Endothelial cell of umbilical vein (primary cell): ENCODE data around the gene PON2. TPM values are rescaled to one million over a fixed set of nuclear protein-coding genes. Genes with fewer than 3 reads are reported as not detected.

Experiments used
- BruUV-seq: library from RNA; stranded (reverse); fragments of 400-500 nt; replicated peaks from 2 replicates; lab custom pipeline; 2021; lab: Mats Ljungman, UMichigan
- CTCF ChIA-PET: fragments of 300-600, 350-600 bp; sonication (Branson Sonifier 250); formaldehyde crosslinking; loops from one replicate; lab custom pipeline; 2021; ENCODE audit warnings: antibody characterized with exemption, inconsistent platforms; lab: Charles Lee
- POLR2A ChIA-PET: fragments of 300-600, 350-600 bp; sonication (Branson Sonifier 250); formaldehyde crosslinking; loops from one replicate; lab custom pipeline; 2021; ENCODE audit warnings: antibody characterized with exemption, inconsistent platforms; lab: Charles Lee
- DNase-seq: peaks from one replicate; pipeline ENCODE4 v3.0.0-alpha.2; 2011; ENCODE audit warnings: low read depth, low spot score
- FAIRE-seq: peaks from 2 replicates; lab custom pipeline; 2011; peaks lifted over from hg19 to GRCh38; lab: Jason Lieb, UNC
- H2AFZ ChIP-seq: 2 replicates; pipeline ENCODE4 v1.6.0; 2012; ENCODE audit warnings: low read depth, low read length, control low read depth, inconsistent platforms
- H3K27ac ChIP-seq: 2 replicates; pipeline ENCODE4 v1.5.1; 2011; ENCODE audit warnings: low read depth, mild to moderate bottlenecking, control low read depth, low read length, moderate library complexity; ENCODE audit not compliant: insufficient read depth
- H3K27me3 ChIP-seq, 2 experiments: 2 replicates each; pipeline versions ENCODE4 v1.6.0 to v1.6.1; 2011; ENCODE audit warnings: low read length in 2 of 2, mixed read lengths in 1 of 2; ENCODE audit not compliant: control insufficient read depth in 2 of 2, insufficient read depth in 2 of 2
- H3K36me3 ChIP-seq, 2 experiments: 2 replicates in 1 of 2; 3 replicates in 1 of 2; pipeline ENCODE4 v1.5.1; 2011; ENCODE audit warnings: low read length in 2 of 2, mild to moderate bottlenecking in 1 of 2, moderate library complexity in 1 of 2; ENCODE audit not compliant: control insufficient read depth in 2 of 2, insufficient read depth in 2 of 2; ENCODE audit errors: extremely low read depth in 1 of 2
- H3K4me1 ChIP-seq: 3 replicates; pipeline ENCODE4 v1.5.1; 2011; ENCODE audit warnings: mild to moderate bottlenecking, low read length; ENCODE audit not compliant: control insufficient read depth, insufficient read depth; ENCODE audit errors: extremely low read depth
- H3K4me2 ChIP-seq: 2 replicates; pipeline ENCODE4 v1.6.1; 2011; ENCODE audit warnings: low read length, control low read depth, mixed read lengths; ENCODE audit not compliant: insufficient read depth
- H3K4me3 ChIP-seq, 3 experiments: fragments of 200-600 bp in 1 of 3; sonication (generic), shearing (Covaris generic) in 1 of 3; replicated peaks in 1 of 3; 2 replicates each; pipeline ENCODE4 v1.5.1; 2011 to 2016; ENCODE audit warnings: control low read depth in 3 of 3, low read length in 3 of 3, mild to moderate bottlenecking in 2 of 3, inconsistent platforms in 1 of 3, low read depth in 1 of 3, moderate library complexity in 1 of 3; ENCODE audit not compliant: insufficient read depth in 1 of 3
- H3K79me2 ChIP-seq: 2 replicates; pipeline ENCODE4 v1.6.0; 2012; ENCODE audit warnings: low read length, inconsistent platforms; ENCODE audit not compliant: control insufficient read depth, insufficient read depth
- H3K9ac ChIP-seq: replicated peaks from 2 replicates; pipeline ENCODE3; 2011; ENCODE audit warnings: low read length, control low read depth; ENCODE audit not compliant: insufficient read depth; ENCODE audit errors: extremely low read depth
- H3K9me1 ChIP-seq: replicated peaks from 3 replicates; pipeline ENCODE4 v1.6.0; 2011; ENCODE audit warnings: mild to moderate bottlenecking, low read length; ENCODE audit not compliant: control insufficient read depth, insufficient read depth; ENCODE audit errors: extremely low read depth
- H3K9me3 ChIP-seq: replicated peaks from 2 replicates; pipeline ENCODE4 v1.5.1; 2012; ENCODE audit warnings: low read length, inconsistent platforms; ENCODE audit not compliant: control insufficient read depth, insufficient read depth
- H4K20me1 ChIP-seq: replicated peaks from 2 replicates; pipeline ENCODE3; 2011; ENCODE audit warnings: mild to moderate bottlenecking, low read length; ENCODE audit not compliant: control insufficient read depth, insufficient read depth; ENCODE audit errors: extremely low read depth
- EZH2 ChIP-seq: IDR thresholded peaks from 2 replicates; pipeline ENCODE4 v1.6.1; 2012; ENCODE audit warnings: borderline replicate concordance, low read depth, mild to moderate bottlenecking, moderate library complexity, low read length, inconsistent platforms; ENCODE audit not compliant: severe bottlenecking
- FOS ChIP-seq: IDR thresholded peaks from 2 replicates; pipeline ENCODE4 v1.6.1; 2011; ENCODE audit warnings: mild to moderate bottlenecking, low read length, moderate library complexity, borderline replicate concordance; ENCODE audit not compliant: insufficient read depth
- GATA2 ChIP-seq: IDR thresholded peaks from 2 replicates; pipeline ENCODE4 v1.7.0; 2011; ENCODE audit warnings: low read depth, mild to moderate bottlenecking, moderate library complexity, mixed read lengths, low read length; ENCODE audit not compliant: insufficient read length, insufficient read depth
- JUN ChIP-seq: IDR thresholded peaks from 2 replicates; pipeline ENCODE4 v1.6.1; 2011; ENCODE audit warnings: borderline replicate concordance, low read depth; ENCODE audit not compliant: insufficient read length, insufficient read depth
- MYC ChIP-seq: IDR thresholded peaks from one replicate; pipeline ENCODE4 v1.6.1; 2011; ENCODE audit warnings: mild to moderate bottlenecking, low read depth, low read length
- POLR2AphosphoS5 ChIP-seq: IDR thresholded peaks from 2 replicates; pipeline ENCODE4 v1.6.1; 2012; ENCODE audit warnings: low read depth, mild to moderate bottlenecking, control low read depth, low read length, moderate library complexity; ENCODE audit not compliant: insufficient read depth
- dilution Hi-C: fragments of 300-500 bp; cut with MboI; formaldehyde crosslinking; loops from one replicate; pipeline ENCODE4 v1.15.0; 2019; ENCODE audit warnings: low sequenced_read_pairs; ENCODE audit not compliant: extremely low pct_ligation_motif_present
- intact Hi-C: fragments of 100-400 bp; cut with micrococcal nuclease; formaldehyde crosslinking; loops from one replicate; pipeline ENCODE4 v1.10.0; 2022
- polyA plus RNA-seq, 4 experiments: library from polyadenylated mRNA; depleted of rRNA in 3 of 4; stranded (reverse) in 3 of 4; unstranded in 1 of 4; fragments of >200 nt; gene quantifications; 2 replicates each; pipeline versions ENCODE4 v1.2.1 to v1.2.3, GENCODE V29; 2011 to 2012; ENCODE audit warnings: missing spikeins in 1 of 4
- total RNA-seq: library from RNA; stranded (reverse); gene quantifications from 2 replicates; pipeline ENCODE4 v1.2.3, GENCODE V29; 2021
- TF ChIP-seq, protein P1 (sequence below): IDR thresholded peaks from 2 replicates; pipeline ENCODE4 v1.6.1; 2011; ENCODE audit not compliant: insufficient read depth, insufficient read length
- TF ChIP-seq, protein P2 (sequence below), 2 donors: IDR thresholded peaks; 1 replicate in 1 of 2; 2 replicates in 1 of 2; pipeline ENCODE4 v1.5.1; 2011; ENCODE audit warnings: low read length in 2 of 2, mild to moderate bottlenecking in 2 of 2, moderate library complexity in 2 of 2, control low read depth in 1 of 2, inconsistent platforms in 1 of 2, low read depth in 1 of 2; ENCODE audit not compliant: insufficient read depth in 1 of 2; ENCODE audit errors: extremely low read depth in 1 of 2

PON2 gene
- total and polyA plus RNA-seq, 2 donors (not counting 3 experiments of a cell fraction or from before 2014, with no cell fraction given), result 110 to 125 TPM

DNA sequence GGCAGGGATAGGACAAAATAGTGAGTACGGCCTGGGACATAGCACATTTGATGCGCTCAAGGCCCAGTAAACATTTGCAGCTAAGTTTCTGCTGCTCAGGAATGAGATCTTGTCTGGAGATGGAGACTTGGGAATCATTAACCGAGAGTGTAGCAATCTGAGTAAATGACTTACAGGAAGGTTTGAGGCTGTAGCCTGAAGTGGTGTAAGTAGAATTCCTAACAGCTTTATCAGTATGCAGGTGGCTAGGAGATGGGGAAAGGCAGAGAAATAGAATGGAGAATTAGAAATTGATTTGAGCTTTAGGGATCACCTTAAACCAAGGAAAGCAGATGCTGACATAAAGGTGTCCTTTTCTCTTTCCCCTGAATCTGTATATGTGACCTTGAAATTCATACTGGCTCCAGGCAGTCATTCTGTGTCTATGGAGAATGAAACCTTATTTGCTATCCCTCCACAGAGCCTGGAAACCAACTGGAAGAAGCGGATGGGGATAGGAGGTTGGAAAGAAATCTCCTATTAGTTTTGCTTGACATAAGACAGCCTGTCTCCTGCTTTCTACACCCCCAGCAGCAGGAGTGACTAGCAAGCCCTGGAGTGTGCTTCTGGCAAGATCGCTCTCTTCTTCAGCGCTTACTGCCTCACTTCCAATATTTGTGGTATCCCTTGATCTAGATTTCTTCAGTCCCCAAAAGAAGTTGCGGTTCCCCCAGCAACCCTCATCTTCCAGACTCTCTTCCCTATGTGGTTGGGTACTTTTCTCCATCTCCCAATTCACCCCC, 6.4 kb upstream of the PON2 start:
- H3K9me1 ChIP-seq, result no peaks in the 10 kb centered on the region
- H3K79me2 ChIP-seq, result no peaks in the 10 kb centered on the region
- no peaks in the 10 kb centered on the region for H4K20me1 ChIP-seq
- H3K27ac ChIP-seq, result no peak overlapping the region
- no TSS peak for BruUV-seq
- DNase-seq (no peak), FAIRE-seq (no peak)
- ChIA-PET CTCF (no interaction called here), POLR2A (no interaction called here)
- intact Hi-C loops (no loop called here), dilution Hi-C loops (no loop called here)
- TF ChIP-seq POLR2AphosphoS5 (no peak), FOS (no peak), MYC (no peak), EZH2 (no peak), JUN (no peak), GATA2 (no peak)
- TF ChIP-seq, protein P1, sequence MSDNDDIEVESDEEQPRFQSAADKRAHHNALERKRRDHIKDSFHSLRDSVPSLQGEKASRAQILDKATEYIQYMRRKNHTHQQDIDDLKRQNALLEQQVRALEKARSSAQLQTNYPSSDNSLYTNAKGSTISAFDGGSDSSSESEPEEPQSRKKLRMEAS, result no peak
- TF ChIP-seq, protein P2, sequence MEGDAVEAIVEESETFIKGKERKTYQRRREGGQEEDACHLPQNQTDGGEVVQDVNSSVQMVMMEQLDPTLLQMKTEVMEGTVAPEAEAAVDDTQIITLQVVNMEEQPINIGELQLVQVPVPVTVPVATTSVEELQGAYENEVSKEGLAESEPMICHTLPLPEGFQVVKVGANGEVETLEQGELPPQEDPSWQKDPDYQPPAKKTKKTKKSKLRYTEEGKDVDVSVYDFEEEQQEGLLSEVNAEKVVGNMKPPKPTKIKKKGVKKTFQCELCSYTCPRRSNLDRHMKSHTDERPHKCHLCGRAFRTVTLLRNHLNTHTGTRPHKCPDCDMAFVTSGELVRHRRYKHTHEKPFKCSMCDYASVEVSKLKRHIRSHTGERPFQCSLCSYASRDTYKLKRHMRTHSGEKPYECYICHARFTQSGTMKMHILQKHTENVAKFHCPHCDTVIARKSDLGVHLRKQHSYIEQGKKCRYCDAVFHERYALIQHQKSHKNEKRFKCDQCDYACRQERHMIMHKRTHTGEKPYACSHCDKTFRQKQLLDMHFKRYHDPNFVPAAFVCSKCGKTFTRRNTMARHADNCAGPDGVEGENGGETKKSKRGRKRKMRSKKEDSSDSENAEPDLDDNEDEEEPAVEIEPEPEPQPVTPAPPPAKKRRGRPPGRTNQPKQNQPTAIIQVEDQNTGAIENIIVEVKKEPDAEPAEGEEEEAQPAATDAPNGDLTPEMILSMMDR (IDR thresholded peaks at IDR 0.05; ENCODE audit: extremely low read depth in 1 of 2, insufficient read depth in 1 of 2, low read depth in 1 of 2, low read length in 2 of 2), result no peak
- no peak overlapping the region for H2AFZ ChIP-seq
- no peaks in the 10 kb centered on the region for H3K36me3 ChIP-seq
- H3K9me3 ChIP-seq, result no peaks in the 10 kb centered on the region
- H3K4me1 ChIP-seq, result peaks cover 4% of the 10 kb centered on the region
- no peak overlapping the region for H3K9ac ChIP-seq
- H3K4me2 ChIP-seq, result no peak overlapping the region
- no peak overlapping the region for H3K4me3 ChIP-seq
- H3K27me3 ChIP-seq, result no peaks in the 10 kb centered on the region
